B cell (primary cell): ENCODE measurements around the gene RPTOR. TPM values are rescaled to one million over a fixed set of nuclear protein-coding genes. Genes with fewer than 3 reads are reported as not detected.

ENCODE experiments used
- ATAC-seq: fragments of 200-7000 bp; cut with Tn5 transposase; one replicate; pipeline ENCODE4 v1.10.0; 2021; ENCODE audit warnings: low read depth, mild to moderate bottlenecking, moderate number of reproducible peaks, moderate library complexity
- CTCF ChIA-PET: fragments of 350-600 bp; sonication (Branson Sonifier 250); formaldehyde crosslinking; loops from one replicate; lab custom pipeline; 2021; ENCODE audit warnings: antibody characterized with exemption, inconsistent platforms; lab: Charles Lee
- POLR2A ChIA-PET: fragments of 350-600 bp; sonication (Branson Sonifier 250); formaldehyde crosslinking; loops from one replicate; lab custom pipeline; 2021; ENCODE audit warnings: antibody characterized with exemption; lab: Charles Lee
- DNase-seq: peaks from one replicate; pipeline ENCODE4 v3.0.0; 2013
- H2AFZ ChIP-seq: 2 replicates; pipeline ENCODE4 v1.6.1; 2012; ENCODE audit warnings: mild to moderate bottlenecking, low read depth, low read length; ENCODE audit not compliant: insufficient read depth, poor library complexity, severe bottlenecking
- H3K27ac ChIP-seq, 2 donors: 1 replicate in 1 of 2; 2 replicates in 1 of 2; pipeline ENCODE4 v1.5.1; 2012 to 2013; ENCODE audit warnings: low read length in 2 of 2, mild to moderate bottlenecking in 2 of 2, moderate library complexity in 1 of 2
- H3K27me3 ChIP-seq, 4 experiments: fragments of 200-600 bp in 1 of 4; sonication (generic) in 1 of 4; replicated peaks in 1 of 4; 1 replicate in 2 of 4; 2 replicates in 2 of 4; pipeline versions ENCODE4 v1.6.1 to v1.7.0; 2013 to 2016; ENCODE audit warnings: low read length in 3 of 4, mild to moderate bottlenecking in 2 of 4, mixed read lengths in 1 of 4, moderate library complexity in 1 of 4; ENCODE audit not compliant: insufficient read depth in 4 of 4, control insufficient read depth in 3 of 4; ENCODE audit errors: control extremely low read depth in 1 of 4
- H3K36me3 ChIP-seq, 2 experiments: replicated peaks in 1 of 2; 1 replicate in 1 of 2; 2 replicates in 1 of 2; pipeline versions ENCODE4 v1.6.1 to v1.7.1; 2013; ENCODE audit warnings: low read length in 1 of 2; ENCODE audit not compliant: insufficient read depth in 2 of 2, control insufficient read depth in 1 of 2; ENCODE audit errors: control extremely low read depth in 1 of 2, extremely low read depth in 1 of 2
- H3K4me1 ChIP-seq, 2 donors: fragments of 200-600 bp in 1 of 2; sonication (generic) in 1 of 2; 1 replicate in 1 of 2; 2 replicates in 1 of 2; pipeline versions ENCODE4 v1.5.1 to v1.6.1; 2013 to 2017; ENCODE audit warnings: low read length in 2 of 2; ENCODE audit not compliant: control insufficient read depth in 2 of 2, insufficient read depth in 2 of 2
- H3K4me2 ChIP-seq: replicated peaks from 2 replicates; pipeline ENCODE3; 2012; ENCODE audit warnings: mild to moderate bottlenecking, low read depth, low read length; ENCODE audit not compliant: poor library complexity, severe bottlenecking
- H3K4me3 ChIP-seq, 5 experiments: fragments of 200-600 bp in 1 of 5; sonication (generic) in 1 of 5; 1 replicate in 3 of 5; 2 replicates in 2 of 5; pipeline versions ENCODE4 v1.5.1 to v1.7.0; 2011 to 2016; ENCODE audit warnings: low read length in 4 of 5, mild to moderate bottlenecking in 4 of 5, low read depth in 2 of 5, control low read depth in 1 of 5, moderate library complexity in 1 of 5; ENCODE audit not compliant: insufficient read depth in 1 of 5; ENCODE audit errors: control extremely low read depth in 1 of 5, extremely low read depth in 1 of 5
- H3K79me2 ChIP-seq: fragments of 200-600 bp; sonication (generic); one replicate; pipeline ENCODE4 v1.6.0; 2016; ENCODE audit warnings: low read length; ENCODE audit not compliant: control insufficient read depth, insufficient read depth
- H3K9ac ChIP-seq: fragments of 200-600 bp; sonication (generic); 2 replicates; pipeline ENCODE4 v1.6.1; 2017; ENCODE audit warnings: mild to moderate bottlenecking, low read length, moderate library complexity
- H3K9me3 ChIP-seq, 3 donors: one replicate each; pipeline versions ENCODE4 v1.6.1 to v1.7.1; 2013; ENCODE audit warnings: low read length in 2 of 3; ENCODE audit not compliant: control insufficient read depth in 2 of 3, insufficient read depth in 1 of 3; ENCODE audit errors: control extremely low read depth in 1 of 3
- H4K20me1 ChIP-seq: 2 replicates; pipeline ENCODE4 v1.6.0; 2012; ENCODE audit warnings: mild to moderate bottlenecking, low read length; ENCODE audit not compliant: insufficient read depth, control insufficient read depth, poor library complexity, severe bottlenecking
- H3K27ac Mint-ChIP-seq: one replicate; pipeline ENCODE4 v1.8.0; 2021; ENCODE audit warnings: mixed read lengths
- H3K27me3 Mint-ChIP-seq: one replicate; pipeline ENCODE4 v1.8.0; 2021; ENCODE audit warnings: mixed read lengths
- H3K4me1 Mint-ChIP-seq: one replicate; pipeline ENCODE4 v1.8.0; 2021; ENCODE audit warnings: mixed read lengths
- H3K4me3 Mint-ChIP-seq: one replicate; pipeline ENCODE4 v1.8.0; 2021; ENCODE audit warnings: mixed read lengths
- H3K9me3 Mint-ChIP-seq: one replicate; pipeline ENCODE4 v1.8.0; 2022; ENCODE audit warnings: mixed read lengths; ENCODE audit not compliant: insufficient read depth
- EZH2 ChIP-seq: IDR thresholded peaks from 2 replicates; pipeline ENCODE4 v1.6.1; 2012; ENCODE audit warnings: borderline replicate concordance, low read depth, mild to moderate bottlenecking, moderate library complexity, low read length; ENCODE audit not compliant: insufficient read depth, poor library complexity, severe bottlenecking
- WGBS: methylation state at CpG from one replicate; pipeline ENCODE4 v1.1.5; 2013; ENCODE audit warnings: missing lambda C conversion rate; ENCODE audit not compliant: insufficient coverage; 5-methylcytosine and 5-hydroxymethylcytosine counted together
- intact Hi-C: fragments of 100-400 bp; cut with micrococcal nuclease; formaldehyde crosslinking; loops from one replicate; pipeline ENCODE4 v1.10.0; 2022
- polyA plus RNA-seq: library from polyadenylated mRNA; depleted of rRNA; stranded (reverse); fragments of >200 nt; gene quantifications from 2 replicates; pipeline ENCODE4 v1.2.3, GENCODE V29; 2012
- total RNA-seq, 2 donors: library from RNA; stranded (reverse); fragments of 120-200 nt in 1 of 2; gene quantifications; 1 replicate in 1 of 2; 2 replicates in 1 of 2; pipeline versions ENCODE4 v1.2.3 to v1.2.4, GENCODE V29; 2013 to 2022
- TF ChIP-seq, protein P1 (sequence below): fragments of 200-600 bp; IDR thresholded peaks from one replicate; pipeline ENCODE4 v1.8.0; 2022; ENCODE audit warnings: antibody characterized with exemption, mild to moderate bottlenecking

The RPTOR gene
- total and polyA plus RNA-seq, 2 donors (not counting 1 experiment from before 2014, with no cell fraction given): 13.4 to 58.8 TPM

- Histone ChIP-seq H4K20me1 (no peaks in the 10 kb centered on the region), H3K27me3 (no peaks in the 10 kb centered on the region), H3K4me3 (no peak overlapping the region), H2AFZ (no peak overlapping the region), H3K27ac (no peak overlapping the region), H3K4me2 (no peak overlapping the region), H3K9me3 (peaks cover 0 to 7% (median 0%) of the 10 kb centered on the region in 3 donors), H3K9ac (no peak overlapping the region), H3K79me2 (no peaks in the 10 kb centered on the region), H3K4me1 (peaks cover 22 to 26% of the 10 kb centered on the region in 2 donors), H3K36me3 (peaks cover 0 to 22% of the 10 kb centered on the region in 2 experiments)
- DNase-seq (no peak), ATAC-seq (no peak)
- 98% methylated on average over 12 of the region's 17 CpGs for WGBS
- TF ChIP-seq EZH2: no peak
- ChIA-PET POLR2A (no interaction called here), CTCF (no interaction called here)
- Mint-ChIP-seq H3K4me3 (no peak overlapping the region), H3K4me1 (peaks cover 16% of the 10 kb centered on the region), H3K27me3 (no peaks in the 10 kb centered on the region), H3K27ac (no peak overlapping the region), H3K9me3 (no peaks in the 10 kb centered on the region)
- intact Hi-C loops: no loop called here
Observed at GRCh38 chr17:80945736-80946135, 401.1 kb downstream of the RPTOR start.

GRCh38 chr17:80946449-80946848, 401.8 kb downstream of the RPTOR start:
- CTCF ChIA-PET: no interaction called here
- Mint-ChIP-seq H3K27ac (no peak overlapping the region), H3K4me3 (no peak overlapping the region), H3K27me3 (no peaks in the 10 kb centered on the region), H3K9me3 (no peaks in the 10 kb centered on the region), H3K4me1 (peaks cover 11% of the 10 kb centered on the region)
- no peak for TF ChIP-seq EZH2
- TF ChIP-seq, protein P1, sequence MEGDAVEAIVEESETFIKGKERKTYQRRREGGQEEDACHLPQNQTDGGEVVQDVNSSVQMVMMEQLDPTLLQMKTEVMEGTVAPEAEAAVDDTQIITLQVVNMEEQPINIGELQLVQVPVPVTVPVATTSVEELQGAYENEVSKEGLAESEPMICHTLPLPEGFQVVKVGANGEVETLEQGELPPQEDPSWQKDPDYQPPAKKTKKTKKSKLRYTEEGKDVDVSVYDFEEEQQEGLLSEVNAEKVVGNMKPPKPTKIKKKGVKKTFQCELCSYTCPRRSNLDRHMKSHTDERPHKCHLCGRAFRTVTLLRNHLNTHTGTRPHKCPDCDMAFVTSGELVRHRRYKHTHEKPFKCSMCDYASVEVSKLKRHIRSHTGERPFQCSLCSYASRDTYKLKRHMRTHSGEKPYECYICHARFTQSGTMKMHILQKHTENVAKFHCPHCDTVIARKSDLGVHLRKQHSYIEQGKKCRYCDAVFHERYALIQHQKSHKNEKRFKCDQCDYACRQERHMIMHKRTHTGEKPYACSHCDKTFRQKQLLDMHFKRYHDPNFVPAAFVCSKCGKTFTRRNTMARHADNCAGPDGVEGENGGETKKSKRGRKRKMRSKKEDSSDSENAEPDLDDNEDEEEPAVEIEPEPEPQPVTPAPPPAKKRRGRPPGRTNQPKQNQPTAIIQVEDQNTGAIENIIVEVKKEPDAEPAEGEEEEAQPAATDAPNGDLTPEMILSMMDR: no peak
- Histone ChIP-seq H3K4me1 (peaks cover 15 to 19% of the 10 kb centered on the region in 2 donors), H3K27ac (no peak overlapping the region), H4K20me1 (no peaks in the 10 kb centered on the region), H3K4me3 (no peak overlapping the region), H2AFZ (no peak overlapping the region), H3K79me2 (no peaks in the 10 kb centered on the region), H3K9ac (no peak overlapping the region), H3K27me3 (no peaks in the 10 kb centered on the region), H3K36me3 (peaks cover 0 to 26% of the 10 kb centered on the region in 2 experiments), H3K4me2 (no peak overlapping the region), H3K9me3 (peaks cover 0 to 7% (median 0%) of the 10 kb centered on the region in 3 donors)
- POLR2A ChIA-PET: no interaction called here
- WGBS: 98% methylated on average over 8 of the region's 8 CpGs
- intact Hi-C loops: no loop called here
- ATAC-seq (no peak), DNase-seq (no peak)
